Activated CD4-positive, alpha-beta memory T cell treated with anti-CD3 and anti-CD28 coated beads, Interleukin-2, amount 10 ng/mL, durations not matched to agents 7 days and 5 days (primary cell): Measurements from ENCODE around the gene ABHD15. TPM values are rescaled to one million over a fixed set of nuclear protein-coding genes. Genes with fewer than 3 reads are reported as not detected.
A peak's percentile ranks its signal among the peaks of the same experiment; 100 is the strongest.

Experiments used
- CTCF ChIA-PET: fragments of 350-600 bp; sonication (Branson Sonifier 250); formaldehyde crosslinking; loops from one replicate; lab custom pipeline; 2021; ENCODE audit warnings: antibody characterized with exemption, inconsistent platforms; lab: Charles Lee
- POLR2A ChIA-PET: fragments of 350-600 bp; sonication (Branson Sonifier 250); formaldehyde crosslinking; loops from one replicate; lab custom pipeline; 2021; ENCODE audit warnings: antibody characterized with exemption; lab: Charles Lee
- DNase-seq: peaks from one replicate; pipeline ENCODE4 v3.0.0-alpha.2; 2020
- H3K27ac Mint-ChIP-seq: one replicate; pipeline ENCODE4 v1.8.0; 2021; ENCODE audit warnings: mild to moderate bottlenecking, mixed read lengths
- H3K27me3 Mint-ChIP-seq: one replicate; pipeline ENCODE4 v1.8.0; 2021; ENCODE audit warnings: mixed read lengths
- H3K36me3 Mint-ChIP-seq: one replicate; pipeline ENCODE4 v1.8.0; 2021; ENCODE audit warnings: low read depth, mixed read lengths
- H3K4me1 Mint-ChIP-seq: one replicate; pipeline ENCODE4 v1.8.0; 2021; ENCODE audit warnings: mixed read lengths
- H3K4me3 Mint-ChIP-seq: one replicate; pipeline ENCODE4 v1.8.0; 2021; ENCODE audit warnings: mild to moderate bottlenecking, mixed read lengths
- H3K9me3 Mint-ChIP-seq: one replicate; pipeline ENCODE4 v1.8.0; 2021; ENCODE audit warnings: mixed read lengths
- total RNA-seq, 2 experiments: library from RNA; stranded (reverse); gene quantifications; one replicate each; pipeline ENCODE4 v1.2.3, GENCODE V29; 2021

ABHD15 gene
- total RNA-seq, 2 experiments from 2014 or later, result 18.5 to 19.3 TPM

DNA sequence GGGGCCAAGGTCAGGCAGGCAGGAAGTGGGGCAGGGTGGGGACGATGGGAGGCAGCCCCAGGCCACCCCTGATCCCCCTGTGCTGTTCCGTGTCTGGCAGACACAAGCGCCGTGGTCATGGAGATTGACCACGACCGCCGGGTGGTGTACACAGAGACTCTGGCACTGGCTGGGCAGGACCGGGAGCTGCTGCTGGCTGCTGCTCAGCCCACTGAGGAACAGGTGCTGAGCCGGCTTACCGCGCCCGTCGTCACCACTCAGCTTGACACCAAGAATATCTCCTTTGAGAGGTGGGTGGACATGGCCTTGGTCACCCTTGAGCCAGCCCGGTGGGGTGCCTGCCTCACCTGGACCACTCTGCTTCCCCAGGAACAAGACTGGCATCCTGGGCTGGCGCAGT, 42.1 kb upstream of the ABHD15 start:
- H3K4me3 Mint-ChIP-seq, result no peak overlapping the region
- no peaks in the 10 kb centered on the region for H3K36me3 Mint-ChIP-seq
- H3K4me1 Mint-ChIP-seq, result peaks cover 5% of the 10 kb centered on the region
- no peaks in the 10 kb centered on the region for H3K27me3 Mint-ChIP-seq
- ChIA-PET POLR2A (interaction anchor here (1.3 to 2.0 kb wide), 2 partner anchors 8 to 18 kb away, joined by 3 to 11 read pairs; no protein-coding TSS in a partner anchor), CTCF (interaction anchor here (1.7 to 2.5 kb wide), 2 partner anchors 8 to 17 kb away, joined by 5 to 10 read pairs; partner anchors contain the start of gene ANKRD13B)
- DNase-seq, result no peak
- no peaks in the 10 kb centered on the region for H3K9me3 Mint-ChIP-seq
- H3K27ac Mint-ChIP-seq, result no peak overlapping the region

DNA sequence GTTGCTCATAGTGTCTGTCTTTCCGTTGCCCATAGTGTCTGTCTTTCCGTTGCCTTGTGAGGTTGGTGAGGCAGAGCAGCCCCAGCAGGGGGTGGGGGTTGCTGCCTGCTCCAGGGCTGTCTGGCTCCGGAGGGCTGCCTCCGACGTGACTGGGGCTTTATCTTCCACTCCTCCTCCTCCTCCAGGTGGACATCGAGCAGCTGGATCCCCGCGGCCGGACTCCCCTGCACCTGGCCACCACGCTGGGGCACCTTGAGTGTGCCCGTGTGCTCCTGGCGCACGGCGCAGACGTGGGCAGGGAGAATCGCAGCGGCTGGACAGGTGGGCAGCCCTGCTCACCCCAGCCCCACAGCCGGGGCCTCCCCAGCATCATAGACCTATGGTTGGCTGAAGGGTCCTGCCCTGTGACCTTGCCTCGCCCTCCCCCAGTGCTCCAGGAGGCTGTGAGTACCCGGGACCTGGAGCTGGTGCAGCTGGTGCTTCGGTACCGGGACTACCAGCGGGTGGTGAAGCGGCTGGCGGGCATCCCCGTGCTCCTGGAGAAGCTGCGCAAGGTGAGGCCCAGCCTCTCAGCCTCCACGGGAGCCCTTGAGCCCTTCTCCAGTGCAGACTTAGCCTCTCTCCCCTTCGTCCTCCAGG, 40.8 kb upstream of the ABHD15 start:
- CTCF ChIA-PET, result interaction anchor here (1.0 to 2.5 kb wide), 3 partner anchors 9 to 16 kb away, joined by 3 to 10 read pairs (median 9); no protein-coding TSS in a partner anchor
- Mint-ChIP-seq H3K27ac (no peak overlapping the region), H3K9me3 (no peaks in the 10 kb centered on the region), H3K4me3 (no peak overlapping the region), H3K27me3 (no peaks in the 10 kb centered on the region), H3K4me1 (no peaks in the 10 kb centered on the region), H3K36me3 (no peaks in the 10 kb centered on the region)
- POLR2A ChIA-PET, result interaction anchor here (0.9 to 2.0 kb wide), 4 partner anchors 10 to 115 kb away, joined by 3 to 11 read pairs (median 3); no protein-coding TSS in a partner anchor
- no peak for DNase-seq

- Mint-ChIP-seq H3K27ac (no peak overlapping the region), H3K27me3 (no peaks in the 10 kb centered on the region), H3K4me3 (no peak overlapping the region), H3K4me1 (peaks cover 2% of the 10 kb centered on the region), H3K9me3 (no peaks in the 10 kb centered on the region), H3K36me3 (no peaks in the 10 kb centered on the region)
- ChIA-PET CTCF (interaction anchor here (0.7 to 2.6 kb wide), 2 partner anchors 12 to 29 kb away, joined by 3 to 8 read pairs; no protein-coding TSS in a partner anchor), POLR2A (no interaction called here)
- no peak for DNase-seq
Observed at GRCh38 chr17:29603109-29603674, 36.4 kb upstream of the ABHD15 start.

DNA sequence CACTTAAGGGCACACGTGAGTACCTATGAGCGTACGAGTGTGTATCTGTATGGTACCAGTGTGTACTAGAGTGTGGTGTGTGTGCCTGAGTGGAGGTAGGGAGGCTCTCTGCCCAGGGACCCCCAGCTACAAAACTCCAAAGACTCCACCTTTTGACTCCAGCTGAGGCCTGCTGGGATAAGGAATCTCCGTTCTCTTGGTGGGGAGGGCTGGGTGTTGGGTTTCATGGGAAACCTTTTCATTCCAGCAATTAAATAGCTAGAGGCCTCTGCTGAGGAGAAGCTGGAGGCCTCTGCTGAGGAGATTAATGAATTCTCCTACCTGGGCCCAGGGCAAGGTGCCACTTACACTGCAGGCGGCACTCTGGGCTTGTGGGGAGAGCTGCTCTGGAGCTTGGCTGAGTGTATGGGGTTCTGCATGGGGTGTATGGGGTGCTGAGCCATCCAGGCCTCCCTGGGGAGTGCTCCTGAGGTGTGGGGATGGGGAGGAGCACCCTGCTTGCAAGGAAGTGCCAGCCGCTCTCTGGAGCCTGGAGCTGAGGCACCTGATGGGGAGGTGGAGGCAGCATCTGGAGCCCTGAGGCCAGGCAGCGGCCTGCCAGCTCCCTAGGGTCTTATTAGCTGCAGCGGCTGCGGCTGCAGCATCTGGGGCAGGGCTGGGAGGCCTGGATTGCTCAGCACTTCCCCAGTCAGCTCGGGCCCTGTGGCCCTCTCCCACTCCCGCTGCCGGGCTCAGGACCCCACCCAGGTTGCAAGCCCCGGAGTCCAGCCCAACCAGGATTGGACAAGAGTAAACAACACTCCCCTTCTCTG, 30.7 kb upstream of the ABHD15 start:
- no peaks in the 10 kb centered on the region for H3K27me3 Mint-ChIP-seq
- no peaks in the 10 kb centered on the region for H3K36me3 Mint-ChIP-seq
- no peaks in the 10 kb centered on the region for H3K9me3 Mint-ChIP-seq
- CTCF ChIA-PET, result interaction anchor here (0.9 to 1.8 kb wide), 3 partner anchors 16 to 179 kb away, joined by 3 to 7 read pairs (median 3); no protein-coding TSS in a partner anchor
- no peak overlapping the region for H3K4me3 Mint-ChIP-seq
- H3K27ac Mint-ChIP-seq, result no peak overlapping the region
- peaks cover 15% of the 10 kb centered on the region for H3K4me1 Mint-ChIP-seq
- POLR2A ChIA-PET, result interaction anchor here (1.0 kb wide), 1 partner anchor 30 kb away, joined by 3 read pairs; no protein-coding TSS in a partner anchor
- DNase-seq, result no peak

DNA sequence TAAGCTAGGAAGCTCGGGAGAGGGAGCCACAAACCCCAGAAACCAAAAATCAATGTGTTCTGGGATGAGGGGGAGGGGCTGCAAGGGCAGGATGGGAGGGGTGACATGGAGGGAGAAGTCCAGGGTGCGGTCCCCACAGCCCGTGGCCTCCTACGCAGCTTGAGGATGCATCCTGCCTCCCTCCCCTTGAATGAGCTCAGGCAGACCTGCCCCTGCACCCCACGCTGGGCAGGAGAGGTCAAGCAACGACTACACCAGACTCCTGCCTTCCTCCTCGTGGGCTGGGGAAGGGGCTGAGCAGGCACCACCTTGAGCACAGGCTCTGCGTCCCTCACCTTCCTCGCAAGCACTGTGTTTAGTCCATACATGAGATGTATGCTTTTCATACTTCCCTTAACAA, 30.0 kb upstream of the ABHD15 start:
- DNase-seq, result no peak
- no peak overlapping the region for H3K27ac Mint-ChIP-seq
- H3K9me3 Mint-ChIP-seq, result no peaks in the 10 kb centered on the region
- ChIA-PET POLR2A (interaction anchor here (1.0 to 1.3 kb wide), 2 partner anchors 10 to 29 kb away, joined by 3 read pairs; no protein-coding TSS in a partner anchor), CTCF (interaction anchor here (0.5 to 1.8 kb wide), 4 partner anchors 16 to 355 kb away, joined by 3 to 7 read pairs (median 3); no protein-coding TSS in a partner anchor)
- H3K36me3 Mint-ChIP-seq, result no peaks in the 10 kb centered on the region
- H3K4me3 Mint-ChIP-seq, result no peak overlapping the region
- H3K4me1 Mint-ChIP-seq, result peaks cover 22% of the 10 kb centered on the region
- H3K27me3 Mint-ChIP-seq, result no peaks in the 10 kb centered on the region

- Mint-ChIP-seq H3K4me3 (no peak overlapping the region), H3K4me1 (peaks cover 29% of the 10 kb centered on the region), H3K27ac (no peak overlapping the region), H3K27me3 (no peaks in the 10 kb centered on the region), H3K9me3 (no peaks in the 10 kb centered on the region), H3K36me3 (no peaks in the 10 kb centered on the region)
- CTCF ChIA-PET, result interaction anchor here (0.5 to 1.8 kb wide), 2 partner anchors 17 to 355 kb away, joined by 3 to 7 read pairs; no protein-coding TSS in a partner anchor
- DNase-seq, result no peak
- POLR2A ChIA-PET, result interaction anchor here (1.3 kb wide), 1 partner anchor 11 kb away, joined by 3 read pairs; no protein-coding TSS in a partner anchor
Observed at GRCh38 chr17:29595943-29596774, 29.3 kb upstream of the ABHD15 start.

DNA sequence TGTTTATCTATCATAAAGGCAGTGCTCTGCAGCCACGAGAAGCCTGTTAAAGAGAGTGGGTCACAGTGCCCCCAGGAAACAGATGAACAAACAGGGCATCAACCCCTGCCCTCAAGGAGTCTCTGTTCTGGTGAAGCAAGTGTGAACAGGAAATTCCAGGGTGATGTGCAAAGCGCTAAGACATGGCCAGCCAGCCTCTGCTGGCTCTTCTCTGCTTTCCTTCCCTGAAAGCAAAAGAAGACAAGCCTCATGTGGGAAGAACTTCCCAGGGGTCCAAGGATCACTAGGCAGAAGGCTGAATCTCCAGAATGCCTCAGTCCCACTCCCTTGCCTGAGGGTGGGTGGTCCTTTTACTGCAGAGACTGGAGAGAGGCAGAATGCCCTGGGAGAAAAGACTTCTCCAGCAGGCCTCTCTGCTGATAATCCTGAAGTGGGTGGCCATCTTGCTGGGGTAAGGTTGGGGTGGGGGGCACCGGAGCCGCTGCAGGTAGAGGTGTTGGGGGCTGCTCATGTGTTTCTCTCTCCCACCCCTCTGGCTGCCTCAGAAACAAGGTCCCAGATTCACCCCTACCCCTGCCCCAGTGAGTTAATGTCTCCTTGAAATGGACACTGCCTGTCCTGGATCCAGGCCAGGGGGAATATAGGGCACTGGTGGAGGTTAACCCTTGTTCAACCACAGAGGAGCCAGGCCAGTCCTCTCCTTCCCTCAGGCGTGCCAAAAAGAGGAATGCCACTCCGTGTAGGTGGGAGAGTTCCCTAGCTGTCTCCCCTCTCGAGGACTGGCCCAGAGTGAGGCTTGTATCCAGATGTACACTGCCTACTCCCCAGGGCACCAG, 28.5 kb upstream of the ABHD15 start:
- no peaks in the 10 kb centered on the region for H3K27me3 Mint-ChIP-seq
- peaks cover 37% of the 10 kb centered on the region for H3K4me1 Mint-ChIP-seq
- no peaks in the 10 kb centered on the region for H3K9me3 Mint-ChIP-seq
- H3K4me3 Mint-ChIP-seq, result peak overlapping the region; percentile 70
- ChIA-PET CTCF (interaction anchor here (1.0 to 4.8 kb wide), 4 partner anchors 14 to 21 kb away, joined by 3 to 75 read pairs (median 6); no protein-coding TSS in a partner anchor), POLR2A (interaction anchor here (1.2 to 1.3 kb wide), 2 partner anchors 12 kb away, joined by 3 read pairs; no protein-coding TSS in a partner anchor)
- DNase-seq, result no peak
- H3K36me3 Mint-ChIP-seq, result no peaks in the 10 kb centered on the region
- H3K27ac Mint-ChIP-seq, result no peak overlapping the region

GRCh38 chr17:29594519-29595090, 27.8 kb upstream of the ABHD15 start:
- Mint-ChIP-seq H3K36me3 (no peaks in the 10 kb centered on the region), H3K4me3 (peak overlapping the region; percentile 70), H3K27ac (no peak overlapping the region), H3K27me3 (no peaks in the 10 kb centered on the region), H3K9me3 (no peaks in the 10 kb centered on the region), H3K4me1 (peaks cover 43% of the 10 kb centered on the region)
- CTCF ChIA-PET, result interaction anchor here (0.6 to 4.8 kb wide), 6 partner anchors 14 to 737 kb away, joined by 3 to 75 read pairs (median 4); no protein-coding TSS in a partner anchor
- POLR2A ChIA-PET, result interaction anchor here (0.8 to 4.5 kb wide), 5 partner anchors 13 to 112 kb away, joined by 3 to 89 read pairs (median 3); partner anchors contain the start of genes ABHD15, CORO6 and TP53I13
- no peak for DNase-seq

- Mint-ChIP-seq H3K4me1 (peaks cover 41% of the 10 kb centered on the region), H3K27ac (no peak overlapping the region), H3K36me3 (no peaks in the 10 kb centered on the region), H3K9me3 (no peaks in the 10 kb centered on the region), H3K27me3 (no peaks in the 10 kb centered on the region), H3K4me3 (peak overlapping the region; percentile 70)
- ChIA-PET POLR2A (interaction anchor here (0.8 to 4.5 kb wide), 7 partner anchors 14 to 337 kb away, joined by 3 to 89 read pairs (median 5); partner anchors contain the start of genes ABHD15, CORO6 and TP53I13), CTCF (interaction anchor here (0.6 to 4.8 kb wide), 8 partner anchors 13 to 738 kb away, joined by 3 to 75 read pairs (median 4); no protein-coding TSS in a partner anchor)
- no peak for DNase-seq
Observed at GRCh38 chr17:29593591-29594518, 27.0 kb upstream of the ABHD15 start.
